ENCODE data around the gene ATP13A2.

- TF ChIP-seq CTCF (IDR thresholded peaks at IDR 0.05; ENCODE audit: insufficient read depth, low read length): no peak
- TF ChIP-seq REST (IDR thresholded peaks at IDR 0.05; ENCODE audit: insufficient replicate concordance, low read depth): no peak
- no peak for TF ChIP-seq POLR2AphosphoS5 (IDR thresholded peaks at IDR 0.05; ENCODE audit: low read depth)
- no peak for TF ChIP-seq SPI1 (IDR thresholded peaks at IDR 0.05; ENCODE audit: borderline replicate concordance, low read depth)
- TF ChIP-seq GABPA (IDR thresholded peaks at IDR 0.05; ENCODE audit: low read depth): no peak
Measured at GRCh38 chr1:16968372-16968771, 43.4 kb downstream of the ATP13A2 start.

Data from HL-60 (cell line).